Right kidney (tissue), 9 donors: ENCODE measurements around the gene CCNT2.
"Not testable (repeated sequence)": the region's sequence is repeated elsewhere in the genome, so short reads cannot be mapped to it uniquely, and the experiment has no call there.

Source experiments
- DNase-seq: peaks from one replicate; pipeline ENCODE4 v3.0.0-alpha.2; 2016
- long read RNA-seq, 8 donors: transcript quantifications; one replicate each; lab custom pipeline, GENCODE V29; 2026

Gene CCNT2
- long read RNA-seq, donor 1, full-length matches to known transcripts, result 3 of 3 reads
- long read RNA-seq, donor 1, partial matches to known transcripts, result 0 of 3 reads
- long read RNA-seq, donor 1, other reads (novel, unspliced or antisense), result 0 of 3 reads
- long read RNA-seq, donor 2, full-length matches to known transcripts, result 12 of 12 reads
- long read RNA-seq, donor 2, partial matches to known transcripts, result 0 of 12 reads
- long read RNA-seq, donor 2, other reads (novel, unspliced or antisense), result 0 of 12 reads
- long read RNA-seq, donor 3, full-length matches to known transcripts, result 2 of 2 reads
- long read RNA-seq, donor 3, partial matches to known transcripts, result 0 of 2 reads
- long read RNA-seq, donor 3, other reads (novel, unspliced or antisense), result 0 of 2 reads
- long read RNA-seq, donor 4, full-length matches to known transcripts, result 15 of 23 reads
- long read RNA-seq, donor 4, partial matches to known transcripts, result 8 of 23 reads
- long read RNA-seq, donor 4, other reads (novel, unspliced or antisense), result 0 of 23 reads
- long read RNA-seq, donor 5, full-length matches to known transcripts, result 13 of 13 reads
- long read RNA-seq, donor 5, partial matches to known transcripts, result 0 of 13 reads
- long read RNA-seq, donor 5, other reads (novel, unspliced or antisense), result 0 of 13 reads
- long read RNA-seq, donor 6, full-length matches to known transcripts, result 11 of 11 reads
- long read RNA-seq, donor 6, partial matches to known transcripts, result 0 of 11 reads
- long read RNA-seq, donor 6, other reads (novel, unspliced or antisense), result 0 of 11 reads
- long read RNA-seq, donor 7, full-length matches to known transcripts, result 28 of 34 reads
- long read RNA-seq, donor 7, partial matches to known transcripts, result 6 of 34 reads
- long read RNA-seq, donor 7, other reads (novel, unspliced or antisense), result 0 of 34 reads
- long read RNA-seq, donor 8, full-length matches to known transcripts, result 15 of 44 reads
- long read RNA-seq, donor 8, partial matches to known transcripts, result 29 of 44 reads
- long read RNA-seq, donor 8, other reads (novel, unspliced or antisense), result 0 of 44 reads

- peak; percentile 94 for DNase-seq
These were observed at the start of gene CCNT2 for GRCh38 chr2:134918526-134919340. Gene CCNT2 (plus strand): TSS chr2:134918822. CDS start chr2:134918855, 33 bp downstream.

GRCh38 chr2:134869946-134870736, 48.5 kb upstream of the CCNT2 start:
- DNase-seq, result no peak

GRCh38 chr2:134873152-134873551, 45.5 kb upstream of the CCNT2 start:
- DNase-seq, result no peak

GRCh38 chr2:134875309-134875708, 43.3 kb upstream of the CCNT2 start:
- no peak for DNase-seq

- DNase-seq, result no peak
These were observed 35.8 kb upstream of the CCNT2 start for GRCh38 chr2:134882773-134883172.

- no peak for DNase-seq
These were observed 34.9 kb upstream of the CCNT2 start for GRCh38 chr2:134883552-134884293.

- DNase-seq, result no peak
These were observed 34.2 kb upstream of the CCNT2 start for GRCh38 chr2:134884435-134884834.

GRCh38 chr2:134892282-134893035, 26.2 kb upstream of the CCNT2 start:
- peak; percentile 8 for DNase-seq

GRCh38 chr2:134897932-134898331, 20.7 kb upstream of the CCNT2 start:
- DNase-seq, result no peak

GRCh38 chr2:134899204-134899603, 19.4 kb upstream of the CCNT2 start:
- no peak for DNase-seq

GRCh38 chr2:134900151-134900550, 18.5 kb upstream of the CCNT2 start:
- DNase-seq, result no peak

GRCh38 chr2:134903701-134904100, 14.9 kb upstream of the CCNT2 start:
- DNase-seq, result not testable (repeated sequence)

- DNase-seq, result no peak
These were observed 13.5 kb upstream of the CCNT2 start for GRCh38 chr2:134905168-134905567.

GRCh38 chr2:134906726-134907125, 11.9 kb upstream of the CCNT2 start:
- no peak for DNase-seq

GRCh38 chr2:134907441-134908116, 11.0 kb upstream of the CCNT2 start:
- DNase-seq, result not testable (repeated sequence)

- no peak for DNase-seq
These were observed 7.7 kb upstream of the CCNT2 start for GRCh38 chr2:134910763-134911399.

GRCh38 chr2:134911400-134911785, 7.2 kb upstream of the CCNT2 start:
- no peak for DNase-seq

GRCh38 chr2:134912361-134912760, 6.3 kb upstream of the CCNT2 start:
- no peak for DNase-seq
